PC-9 (cell line): ENCODE measurements around the gene RARS1. TPM values are rescaled to one million over a fixed set of nuclear protein-coding genes. Genes with fewer than 3 reads are reported as not detected.

Experiments used
- BruUV-seq: library from RNA; stranded (reverse); fragments of 400-500 nt; replicated peaks from 2 replicates; lab custom pipeline; 2021; lab: Mats Ljungman, UMichigan
- CTCF ChIA-PET: fragments of 300-600 bp; sonication (Branson Sonifier 250); formaldehyde crosslinking; loops from one replicate; lab custom pipeline; 2022; ENCODE audit warnings: antibody characterized with exemption; lab: Charles Lee
- POLR2A ChIA-PET: fragments of 300-600 bp; sonication (Branson Sonifier 250); formaldehyde crosslinking; loops from one replicate; lab custom pipeline; 2022; ENCODE audit warnings: antibody characterized with exemption; ENCODE audit not compliant: unreplicated experiment; lab: Charles Lee
- DNase-seq, 2 experiments: peaks; one replicate each; pipeline versions ENCODE4 v3.0.0 to v3.0.0-alpha.2; 2015 to 2022; ENCODE audit warnings: mixed read lengths in 1 of 2
- H2AFZ ChIP-seq: fragments of 200-600 bp; sonication (generic); 2 replicates; pipeline ENCODE4 v1.8.1; 2017; ENCODE audit warnings: antibody characterized with exemption
- H3F3A ChIP-seq: fragments of 200-600 bp; sonication (generic); 2 replicates; pipeline ENCODE4 v1.8.1; 2017; ENCODE audit warnings: antibody characterized with exemption, mild to moderate bottlenecking, low read depth; ENCODE audit not compliant: insufficient read depth
- H3K27ac ChIP-seq: fragments of 200-600 bp; sonication (generic); 2 replicates; pipeline ENCODE4 v1.6.1; 2016; ENCODE audit warnings: mixed run types
- H3K27me3 ChIP-seq: fragments of 200-600 bp; sonication (generic); 2 replicates; pipeline ENCODE4 v1.6.1; 2016; ENCODE audit warnings: low read depth, mixed run types; ENCODE audit not compliant: insufficient read depth
- H3K36me3 ChIP-seq: fragments of 200-600 bp; sonication (generic); 2 replicates; pipeline ENCODE4 v1.6.1; 2016; ENCODE audit warnings: low read depth, mixed run types
- H3K4me1 ChIP-seq: fragments of 200-600 bp; sonication (generic); replicated peaks from 2 replicates; pipeline ENCODE4 v1.6.1; 2016; ENCODE audit warnings: mixed run types; ENCODE audit not compliant: insufficient read depth
- H3K4me2 ChIP-seq: fragments of 200-600 bp; sonication (generic); 2 replicates; pipeline ENCODE4 v1.6.1; 2017; ENCODE audit warnings: mixed run types
- H3K4me3 ChIP-seq: fragments of 200-600 bp; sonication (generic); 2 replicates; pipeline ENCODE4 v1.6.1; 2016; ENCODE audit warnings: mixed run types
- H3K79me2 ChIP-seq: fragments of 200-600 bp; sonication (generic); 2 replicates; pipeline ENCODE4 v1.6.1; 2017; ENCODE audit warnings: low read depth, mixed run types
- H3K9me2 ChIP-seq: fragments of 200-600 bp; sonication (generic); 2 replicates; pipeline ENCODE4 v1.8.1; 2017; ENCODE audit warnings: mild to moderate bottlenecking; ENCODE audit not compliant: insufficient read depth
- H3K9me3 ChIP-seq: fragments of 200-600 bp; sonication (generic); 2 replicates; pipeline ENCODE4 v1.8.1; 2016; ENCODE audit warnings: low read depth; ENCODE audit not compliant: insufficient read depth
- H4K20me1 ChIP-seq: fragments of 200-600 bp; sonication (generic); 2 replicates; pipeline ENCODE4 v1.8.1; 2017; ENCODE audit not compliant: insufficient read depth
- EZH2 ChIP-seq: fragments of 200-600 bp; sonication (generic); IDR thresholded peaks from 2 replicates; pipeline ENCODE4 v1.8.0; 2017; ENCODE audit warnings: antibody characterized with exemption, low read depth
- intact Hi-C: fragments of 100-400 bp; cut with micrococcal nuclease; formaldehyde crosslinking; loops from one replicate; pipeline ENCODE4 v1.10.0; 2022; ENCODE audit not compliant: unreplicated experiment
- total RNA-seq: library from RNA; stranded (reverse); gene quantifications from 2 replicates; pipeline ENCODE4 v1.2.3, GENCODE V29; 2021
- TF ChIP-seq, protein P1 (sequence below): fragments of 200-600 bp; sonication (generic); conservative IDR thresholded peaks from 2 replicates; pipeline ENCODE4 v1.6.1; 2017; ENCODE audit warnings: mixed run types, antibody characterized with exemption, mild to moderate bottlenecking, moderate library complexity

RARS1 gene
- total RNA-seq, 1 experiment from 2014 or later = 125 TPM

DNA sequence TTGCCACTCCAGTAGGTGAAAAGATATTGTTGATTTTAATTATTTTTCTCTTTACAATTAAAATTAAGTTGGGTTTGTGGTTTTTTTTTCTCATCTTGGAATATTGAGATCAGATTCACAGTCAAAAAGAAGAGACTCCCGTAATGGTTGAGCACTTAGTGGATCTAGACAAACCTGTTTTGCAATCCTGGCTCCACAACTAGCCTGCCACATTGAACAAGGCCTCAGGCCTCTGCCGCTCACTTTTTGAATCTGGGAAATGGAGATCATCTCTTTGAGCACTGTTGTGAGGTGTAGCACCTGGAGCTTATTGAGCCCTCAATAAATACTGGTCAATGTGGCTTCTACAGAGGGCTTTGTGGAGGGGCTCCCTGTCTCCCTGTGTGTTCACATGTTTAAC lies 37.1 kb upstream of the RARS1 start:
- H3K36me3 ChIP-seq = peaks cover 36% of the 10 kb centered on the region
- no peaks in the 10 kb centered on the region for H3K79me2 ChIP-seq
- POLR2A ChIA-PET = no interaction called here
- no peaks in the 10 kb centered on the region for H4K20me1 ChIP-seq
- no peak overlapping the region for H2AFZ ChIP-seq
- CTCF ChIA-PET = interaction anchor here (0.6 kb wide), 2 partner anchors 179 to 408 kb away, joined by 4 to 9 read pairs; no protein-coding TSS in a partner anchor
- no peak overlapping the region for H3K4me3 ChIP-seq
- H3F3A ChIP-seq = peaks cover 29% of the 10 kb centered on the region
- 0 out of 2 replicates have a peak overlapping the region, but pooled peaks have one; percentile 0 for H3K4me2 ChIP-seq
- intact Hi-C loops = loop anchor here (1.0 kb wide), 1 partner anchor 32 kb away; no protein-coding TSS in a partner anchor
- H3K27me3 ChIP-seq = no peaks in the 10 kb centered on the region
- H3K27ac ChIP-seq = no peak overlapping the region
- peak; percentile 50 to 59 for DNase-seq
- H3K9me3 ChIP-seq = no peaks in the 10 kb centered on the region
- TF ChIP-seq, protein P1, sequence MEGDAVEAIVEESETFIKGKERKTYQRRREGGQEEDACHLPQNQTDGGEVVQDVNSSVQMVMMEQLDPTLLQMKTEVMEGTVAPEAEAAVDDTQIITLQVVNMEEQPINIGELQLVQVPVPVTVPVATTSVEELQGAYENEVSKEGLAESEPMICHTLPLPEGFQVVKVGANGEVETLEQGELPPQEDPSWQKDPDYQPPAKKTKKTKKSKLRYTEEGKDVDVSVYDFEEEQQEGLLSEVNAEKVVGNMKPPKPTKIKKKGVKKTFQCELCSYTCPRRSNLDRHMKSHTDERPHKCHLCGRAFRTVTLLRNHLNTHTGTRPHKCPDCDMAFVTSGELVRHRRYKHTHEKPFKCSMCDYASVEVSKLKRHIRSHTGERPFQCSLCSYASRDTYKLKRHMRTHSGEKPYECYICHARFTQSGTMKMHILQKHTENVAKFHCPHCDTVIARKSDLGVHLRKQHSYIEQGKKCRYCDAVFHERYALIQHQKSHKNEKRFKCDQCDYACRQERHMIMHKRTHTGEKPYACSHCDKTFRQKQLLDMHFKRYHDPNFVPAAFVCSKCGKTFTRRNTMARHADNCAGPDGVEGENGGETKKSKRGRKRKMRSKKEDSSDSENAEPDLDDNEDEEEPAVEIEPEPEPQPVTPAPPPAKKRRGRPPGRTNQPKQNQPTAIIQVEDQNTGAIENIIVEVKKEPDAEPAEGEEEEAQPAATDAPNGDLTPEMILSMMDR = no peak
- no peak for TF ChIP-seq EZH2
- H3K9me2 ChIP-seq = no peaks in the 10 kb centered on the region
- no TSS peak for BruUV-seq
- H3K4me1 ChIP-seq = peaks cover 9% of the 10 kb centered on the region; the same call in 1 of the 2 replicates

- Histone ChIP-seq H3K27me3 (no peaks in the 10 kb centered on the region), H3K9me2 (no peaks in the 10 kb centered on the region), H2AFZ (no peak overlapping the region), H4K20me1 (no peaks in the 10 kb centered on the region), H3F3A (peaks cover 23% of the 10 kb centered on the region), H3K4me1 (peaks cover 9% of the 10 kb centered on the region; the same call in 1 of the 2 replicates), H3K4me3 (no peak overlapping the region), H3K4me2 (no peak overlapping the region), H3K36me3 (peaks cover 38% of the 10 kb centered on the region), H3K27ac (no peak overlapping the region), H3K79me2 (no peaks in the 10 kb centered on the region), H3K9me3 (no peaks in the 10 kb centered on the region)
- POLR2A ChIA-PET = no interaction called here
- CTCF ChIA-PET = no interaction called here
- no TSS peak for BruUV-seq
- intact Hi-C loops = no loop called here
- no peak for DNase-seq
- no peak for TF ChIP-seq EZH2
- TF ChIP-seq, protein P1 = no peak
These were observed 34.7 kb upstream of the RARS1 start for GRCh38 chr5:168451565-168451964.

DNA sequence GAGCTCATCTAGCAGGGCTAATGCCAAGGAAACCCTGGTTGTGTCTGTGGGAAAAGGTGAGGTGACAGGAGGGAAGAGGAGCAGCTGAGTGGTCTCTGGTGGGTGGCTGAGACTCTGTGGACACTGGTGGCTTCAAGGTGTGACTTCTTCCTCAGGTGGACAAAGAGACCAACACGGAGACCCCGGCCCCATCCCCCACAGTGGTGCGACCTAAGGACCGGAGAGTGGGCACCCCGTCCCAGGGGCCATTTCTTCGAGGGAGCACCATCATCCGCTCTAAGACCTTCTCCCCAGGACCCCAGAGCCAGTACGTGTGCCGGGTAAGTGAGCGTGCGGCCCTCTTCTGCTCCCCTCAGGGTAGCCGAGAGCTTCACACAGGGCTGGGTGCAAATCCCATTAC lies 31.1 kb upstream of the RARS1 start:
- Histone ChIP-seq H3F3A (peaks cover 6% of the 10 kb centered on the region; the same call in 1 of the 2 replicates), H3K4me2 (no peak overlapping the region), H3K27ac (no peak overlapping the region), H2AFZ (no peak overlapping the region), H3K27me3 (no peaks in the 10 kb centered on the region), H3K9me3 (no peaks in the 10 kb centered on the region), H3K9me2 (no peaks in the 10 kb centered on the region), H3K4me3 (no peak overlapping the region), H3K36me3 (peaks cover 46% of the 10 kb centered on the region), H3K4me1 (no peaks in the 10 kb centered on the region), H3K79me2 (no peaks in the 10 kb centered on the region), H4K20me1 (no peaks in the 10 kb centered on the region)
- intact Hi-C loops = no loop called here
- BruUV-seq = no TSS peak
- ChIA-PET CTCF (no interaction called here), POLR2A (no interaction called here)
- TF ChIP-seq, protein P1 = no peak
- TF ChIP-seq EZH2 = no peak
- DNase-seq = no peak
